Neural cell (in vitro differentiated cells): ENCODE data around the gene AGPAT4. TPM values are rescaled to one million over a fixed set of nuclear protein-coding genes. Genes with fewer than 3 reads are reported as not detected.

Experiments
- H2AFZ ChIP-seq: fragments of 200-600, 300-800 bp; sonication (generic), shearing (Covaris generic); 2 replicates; pipeline ENCODE4 v1.6.0; 2014; ENCODE audit warnings: low read depth, mild to moderate bottlenecking, antibody characterized with exemption, low read length, moderate library complexity
- H3F3A ChIP-seq: fragments of 200-600 bp; shearing (Covaris generic); 2 replicates; pipeline ENCODE4 v1.6.1; 2016; ENCODE audit warnings: mild to moderate bottlenecking, moderate library complexity, mixed read lengths, antibody characterized with exemption, low read length; ENCODE audit not compliant: insufficient read depth, poor library complexity, severe bottlenecking
- H3K27ac ChIP-seq: fragments of 200-600, 300-800 bp; sonication (generic), shearing (Covaris generic); 2 replicates; pipeline ENCODE4 v1.5.1; 2014; ENCODE audit warnings: mild to moderate bottlenecking, low read length, moderate library complexity
- H3K27me3 ChIP-seq: fragments of 300-800, 200-600 bp; sonication (generic), shearing (Covaris generic); 2 replicates; pipeline ENCODE4 v1.6.0; 2014; ENCODE audit warnings: mild to moderate bottlenecking, low read depth, low read length, moderate library complexity; ENCODE audit not compliant: insufficient read depth
- H3K36me3 ChIP-seq: fragments of 300-800, 200-600 bp; sonication (generic), shearing (Covaris generic); 2 replicates; pipeline ENCODE4 v1.5.1; 2014; ENCODE audit warnings: mild to moderate bottlenecking, antibody characterized with exemption, low read length, moderate library complexity; ENCODE audit not compliant: insufficient read depth
- H3K4me2 ChIP-seq: fragments of 300-800, 200-600 bp; sonication (generic), shearing (Covaris generic); 2 replicates; pipeline ENCODE4 v1.6.0; 2014; ENCODE audit warnings: mild to moderate bottlenecking, low read length
- H3K4me3 ChIP-seq: fragments of 300-800, 200-600 bp; sonication (generic), shearing (Covaris generic); 2 replicates; pipeline ENCODE4 v1.5.1; 2014; ENCODE audit warnings: mild to moderate bottlenecking, low read length, moderate library complexity
- H3K79me2 ChIP-seq: fragments of 200-600 bp; shearing (Covaris generic); replicated peaks from 2 replicates; pipeline ENCODE4 v1.6.0; 2014; ENCODE audit warnings: mild to moderate bottlenecking, low read length, moderate library complexity; ENCODE audit not compliant: insufficient read depth
- H3K9ac ChIP-seq: fragments of 300-800, 200-600 bp; sonication (generic), shearing (Covaris generic); 2 replicates; pipeline ENCODE4 v1.6.1; 2016; ENCODE audit warnings: mild to moderate bottlenecking, low read length, mixed read lengths
- H3K9me2 ChIP-seq: fragments of 200-600 bp; shearing (Covaris generic); 2 replicates; pipeline ENCODE4 v1.6.1; 2016; ENCODE audit warnings: mild to moderate bottlenecking, low read length, mixed read lengths; ENCODE audit not compliant: insufficient read depth
- H3K9me3 ChIP-seq: fragments of 200-600, 300-800 bp; sonication (generic), shearing (Covaris generic); 2 replicates; pipeline ENCODE4 v1.6.1; 2016; ENCODE audit warnings: mild to moderate bottlenecking, mixed run types, low read length, moderate library complexity, mixed read lengths
- H4K20me1 ChIP-seq: fragments of 200-600 bp; shearing (Covaris generic); 2 replicates; pipeline ENCODE4 v1.6.1; 2016; ENCODE audit warnings: mild to moderate bottlenecking, mixed run types; ENCODE audit not compliant: insufficient read depth
- CTCF ChIP-seq: fragments of 450-650 bp; IDR thresholded peaks from 2 replicates; pipeline ENCODE4 v1.5.1; 2014; ENCODE audit warnings: antibody characterized with exemption, mild to moderate bottlenecking, moderate library complexity; ENCODE audit not compliant: poor library complexity, severe bottlenecking
- EP300 ChIP-seq: fragments of 450-650 bp; conservative IDR thresholded peaks from 2 replicates; pipeline ENCODE4 v1.6.1; 2014; ENCODE audit warnings: antibody characterized with exemption, mild to moderate bottlenecking, moderate library complexity; ENCODE audit not compliant: poor library complexity, severe bottlenecking
- EZH2 ChIP-seq: fragments of 200-600, 300-800 bp; shearing (Covaris generic), sonication (generic); IDR thresholded peaks from 2 replicates; pipeline ENCODE4 v1.6.1; 2014; ENCODE audit warnings: antibody characterized with exemption, low read length, borderline replicate concordance, mild to moderate bottlenecking; ENCODE audit not compliant: insufficient read depth, poor library complexity, severe bottlenecking
- MXI1 ChIP-seq: fragments of 450-650 bp; conservative IDR thresholded peaks from 2 replicates; pipeline ENCODE4 v1.6.1; 2014; ENCODE audit warnings: antibody characterized with exemption, mild to moderate bottlenecking; ENCODE audit not compliant: poor library complexity, severe bottlenecking
- POLR2AphosphoS5 ChIP-seq: IDR thresholded peaks from 2 replicates; pipeline ENCODE4 v1.6.1; 2012
- RAD21 ChIP-seq: fragments of 450-650 bp; conservative IDR thresholded peaks from 2 replicates; pipeline ENCODE4 v1.6.1; 2014; ENCODE audit warnings: antibody characterized with exemption, mild to moderate bottlenecking, moderate library complexity
- REST ChIP-seq: IDR thresholded peaks from 2 replicates; pipeline ENCODE4 v1.6.1; 2012; ENCODE audit warnings: borderline replicate concordance
- SMC3 ChIP-seq: fragments of 450-650 bp; conservative IDR thresholded peaks from 2 replicates; pipeline ENCODE4 v1.6.1; 2014; ENCODE audit warnings: antibody characterized with exemption, mild to moderate bottlenecking, moderate library complexity; ENCODE audit not compliant: poor library complexity
- TAF1 ChIP-seq: IDR thresholded peaks from 2 replicates; pipeline ENCODE4 v1.6.1; 2012; ENCODE audit warnings: low read depth
- polyA plus RNA-seq: library from polyadenylated mRNA; depleted of rRNA; stranded (reverse); fragments of >200 nt; gene quantifications from 2 replicates; pipeline ENCODE4 v1.2.3, GENCODE V29; 2014

AGPAT4 gene
- polyA plus RNA-seq, 1 donor from 2014 or later = 42.6 TPM

GRCh38 chr6:161211380-161212035, 62.4 kb downstream of the AGPAT4 start:
- no peaks in the 10 kb centered on the region for H3K9me2 ChIP-seq
- H3K27me3 ChIP-seq = no peaks in the 10 kb centered on the region
- H3F3A ChIP-seq = no peaks in the 10 kb centered on the region
- H2AFZ ChIP-seq = no peak overlapping the region
- H3K27ac ChIP-seq = no peak overlapping the region
- TF ChIP-seq CTCF (no peak), EZH2 (no peak), SMC3 (no peak), EP300 (no peak)
- peaks cover 17% of the 10 kb centered on the region for H3K9me3 ChIP-seq
- H3K9ac ChIP-seq = no peak overlapping the region
- peaks cover 6% of the 10 kb centered on the region for H3K36me3 ChIP-seq
- H4K20me1 ChIP-seq = no peaks in the 10 kb centered on the region
- no peak overlapping the region for H3K4me2 ChIP-seq
- no peak overlapping the region for H3K4me3 ChIP-seq
- H3K79me2 ChIP-seq = peaks cover 40% of the 10 kb centered on the region

- H3K4me3 ChIP-seq = no peak overlapping the region
- no peaks in the 10 kb centered on the region for H3F3A ChIP-seq
- no peaks in the 10 kb centered on the region for H3K27me3 ChIP-seq
- H3K4me2 ChIP-seq = no peak overlapping the region
- no peak overlapping the region for H3K9ac ChIP-seq
- peaks cover 6% of the 10 kb centered on the region for H3K36me3 ChIP-seq
- H3K9me2 ChIP-seq = no peaks in the 10 kb centered on the region
- H3K9me3 ChIP-seq = peaks cover 10% of the 10 kb centered on the region
- no peaks in the 10 kb centered on the region for H4K20me1 ChIP-seq
- no peak overlapping the region for H2AFZ ChIP-seq
- peaks cover 46% of the 10 kb centered on the region for H3K79me2 ChIP-seq
- TF ChIP-seq EP300 (no peak), RAD21 (no peak), EZH2 (no peak), MXI1 (no peak), POLR2AphosphoS5 (no peak), SMC3 (no peak), TAF1 (no peak), REST (no peak), CTCF (no peak)
- no peak overlapping the region for H3K27ac ChIP-seq
Observed at GRCh38 chr6:161210857-161211256, 63.0 kb downstream of the AGPAT4 start.
